IMR-90 (cell line): ENCODE measurements around the gene STOML2. TPM values are rescaled to one million over a fixed set of nuclear protein-coding genes. Genes with fewer than 3 reads are reported as not detected.

ENCODE experiments used
- ATAC-seq: fragments of 200-7000 bp; cut with Tn5 transposase; 2 replicates; pipeline ENCODE4 v1.9.1; 2020; ENCODE audit warnings: low read depth, mild to moderate bottlenecking, moderate library complexity
- BruUV-seq: library from RNA; stranded (reverse); fragments of 400-500 nt; replicated peaks from 2 replicates; lab custom pipeline; 2021; lab: Mats Ljungman, UMichigan
- CTCF ChIA-PET: fragments of 300-600 bp; formaldehyde crosslinking; extraction: SDS; loops from one replicate; lab custom pipeline; 2021; ENCODE audit warnings: antibody characterized with exemption; lab: Yijun Ruan, JAX
- POLR2A ChIA-PET: fragments of 300-600 bp; sonication (Branson Sonifier 250); formaldehyde crosslinking; loops from one replicate; lab custom pipeline; 2022; ENCODE audit warnings: antibody characterized with exemption; ENCODE audit not compliant: unreplicated experiment; lab: Charles Lee
- DNase-seq: peaks from one replicate; pipeline ENCODE4 v3.0.0; 2013
- H2AFZ ChIP-seq: replicated peaks from 2 replicates; pipeline ENCODE3; 2013; ENCODE audit warnings: low read length, mild to moderate bottlenecking; ENCODE audit not compliant: poor library complexity
- H2AK5ac ChIP-seq: 2 replicates; pipeline ENCODE4 v1.6.1; 2013; ENCODE audit warnings: low read depth, low read length, inconsistent platforms
- H2AK9ac ChIP-seq: replicated peaks from 2 replicates; pipeline ENCODE3; 2013; ENCODE audit warnings: mild to moderate bottlenecking, low read depth, low read length, moderate library complexity; ENCODE audit not compliant: poor library complexity
- H2BK120ac ChIP-seq: 2 replicates; pipeline ENCODE4 v1.6.1; 2013; ENCODE audit warnings: low read depth, low read length, inconsistent platforms
- H2BK15ac ChIP-seq: 3 replicates; pipeline ENCODE4 v1.6.1; 2013; ENCODE audit warnings: low read depth, low read length, inconsistent platforms
- H2BK20ac ChIP-seq: 2 replicates; pipeline ENCODE4 v1.6.1; 2013; ENCODE audit warnings: low read depth, mild to moderate bottlenecking, inconsistent platforms, low read length, moderate library complexity
- H2BK5ac ChIP-seq: 2 replicates; pipeline ENCODE4 v1.6.1; 2013; ENCODE audit warnings: mild to moderate bottlenecking, low read depth, low read length, inconsistent platforms; ENCODE audit not compliant: poor library complexity, severe bottlenecking
- H3K14ac ChIP-seq: replicated peaks from 2 replicates; pipeline ENCODE4 v1.6.1; 2013; ENCODE audit warnings: low read depth, low read length, inconsistent platforms
- H3K18ac ChIP-seq: 2 replicates; pipeline ENCODE4 v1.6.1; 2013; ENCODE audit warnings: low read depth, low read length, control low read depth
- H3K23ac ChIP-seq: 2 replicates; pipeline ENCODE4 v1.6.1; 2013; ENCODE audit warnings: low read depth, low read length, inconsistent platforms
- H3K27ac ChIP-seq: 2 replicates; pipeline ENCODE4 v1.5.1; 2013; ENCODE audit warnings: mild to moderate bottlenecking, control low read depth, low read length; ENCODE audit not compliant: insufficient read depth
- H3K27me3 ChIP-seq: 2 replicates; pipeline ENCODE4 v1.6.1; 2013; ENCODE audit warnings: low read length; ENCODE audit not compliant: control insufficient read depth, insufficient read depth
- H3K36me3 ChIP-seq: 2 replicates; pipeline ENCODE4 v1.6.1; 2013; ENCODE audit warnings: low read length, mixed read lengths; ENCODE audit not compliant: control insufficient read depth, insufficient read depth
- H3K4ac ChIP-seq: 2 replicates; pipeline ENCODE4 v1.6.1; 2013; ENCODE audit warnings: low read depth, low read length, inconsistent platforms
- H3K4me1 ChIP-seq: 2 replicates; pipeline ENCODE4 v1.6.1; 2013; ENCODE audit warnings: low read length, mixed read lengths; ENCODE audit not compliant: control insufficient read depth, insufficient read depth
- H3K4me2 ChIP-seq: 2 replicates; pipeline ENCODE4 v1.6.1; 2013; ENCODE audit warnings: low read depth, mild to moderate bottlenecking, control low read depth, low read length, moderate library complexity
- H3K4me3 ChIP-seq: 2 replicates; pipeline ENCODE4 v1.5.1; 2013; ENCODE audit warnings: low read depth, mild to moderate bottlenecking, control low read depth, low read length, moderate library complexity; ENCODE audit not compliant: insufficient read depth
- H3K56ac ChIP-seq: 2 replicates; pipeline ENCODE4 v1.6.1; 2013; ENCODE audit warnings: low read length, inconsistent platforms; ENCODE audit not compliant: insufficient read depth; ENCODE audit errors: extremely low read depth
- H3K79me1 ChIP-seq, 2 experiments: 2 replicates each; pipeline ENCODE4 v1.6.1; 2013; ENCODE audit warnings: low read length in 2 of 2, inconsistent platforms in 1 of 2, low read depth in 1 of 2
- H3K9ac ChIP-seq: 2 replicates; pipeline ENCODE4 v1.6.1; 2013; ENCODE audit warnings: low read depth, low read length, control low read depth
- H3K9me1 ChIP-seq: 2 replicates; pipeline ENCODE4 v1.6.1; 2013; ENCODE audit warnings: low read length, inconsistent platforms; ENCODE audit not compliant: insufficient read depth
- H3K9me3 ChIP-seq: 2 replicates; pipeline ENCODE4 v1.6.1; 2013; ENCODE audit warnings: low read length; ENCODE audit not compliant: control insufficient read depth, insufficient read depth
- H4K20me1 ChIP-seq: 2 replicates; pipeline ENCODE4 v1.6.1; 2013; ENCODE audit warnings: low read length, inconsistent platforms; ENCODE audit not compliant: insufficient read depth
- H4K5ac ChIP-seq: 2 replicates; pipeline ENCODE4 v1.6.1; 2013; ENCODE audit warnings: mild to moderate bottlenecking, low read depth, low read length, control low read depth
- H4K8ac ChIP-seq, 2 experiments: 2 replicates each; pipeline ENCODE4 v1.6.1; 2013; ENCODE audit warnings: low read depth in 2 of 2, low read length in 2 of 2, control low read depth in 1 of 2, inconsistent platforms in 1 of 2
- H4K91ac ChIP-seq: 2 replicates; pipeline ENCODE4 v1.6.1; 2013; ENCODE audit warnings: low read depth, low read length, inconsistent platforms; ENCODE audit not compliant: insufficient read depth
- POLR2A ChIP-seq: IDR thresholded peaks from 2 replicates; pipeline ENCODE4 v1.6.1; 2012; ENCODE audit warnings: mild to moderate bottlenecking, low read depth, low read length
- RAD21 ChIP-seq: IDR thresholded peaks from 2 replicates; pipeline ENCODE4 v1.6.1; 2012; ENCODE audit warnings: low read length, improper control_type of control experiment
- RCOR1 ChIP-seq: IDR thresholded peaks from 2 replicates; pipeline ENCODE4 v1.6.1; 2012; ENCODE audit warnings: mild to moderate bottlenecking, low read length, improper control_type of control experiment; ENCODE audit not compliant: insufficient replicate concordance
- WGBS, 2 experiments: methylation state at CpG; one replicate each; pipeline versions ENCODE4 v1.1.5 to v1.1.7; 2013; ENCODE audit warnings: missing lambda C conversion rate in 2 of 2; ENCODE audit not compliant: insufficient read length in 1 of 2; ENCODE audit errors: extremely low coverage in 2 of 2; 5-methylcytosine and 5-hydroxymethylcytosine counted together
- dilution Hi-C: fragments of 300-500 bp; cut with HindIII; formaldehyde crosslinking; loops from one replicate; pipeline ENCODE4 v1.14.3; 2018; ENCODE audit warnings: low sequenced_read_pairs; ENCODE audit not compliant: unreplicated experiment
- in situ Hi-C: fragments of 300-500 bp; cut with MboI; formaldehyde crosslinking; loops from 3 replicates; pipeline ENCODE4 v1.14.3; 2019; ENCODE audit warnings: low sequenced_read_pairs, inconsistent platforms, mixed read lengths
- intact Hi-C: fragments of 100-400 bp; cut with micrococcal nuclease; formaldehyde crosslinking; loops from 2 replicates; pipeline ENCODE4 v1.10.0; 2022
- polyA plus RNA-seq, 3 experiments: library from polyadenylated mRNA; depleted of rRNA; stranded (reverse); fragments of >200 nt; gene quantifications; 2 replicates each; pipeline ENCODE4 v1.2.3, GENCODE V29; 2012; ENCODE audit warnings: low replicate concordance in 1 of 3
- total RNA-seq: library from RNA; depleted of rRNA; stranded (reverse); fragments of >200 nt; gene quantifications from 2 replicates; pipeline ENCODE4 v1.2.3, GENCODE V29; 2012

STOML2 gene
- total and polyA plus RNA-seq, 2 of the 4 experiments (the other 2 are of a cell fraction), result 177 to 250 TPM

DNA sequence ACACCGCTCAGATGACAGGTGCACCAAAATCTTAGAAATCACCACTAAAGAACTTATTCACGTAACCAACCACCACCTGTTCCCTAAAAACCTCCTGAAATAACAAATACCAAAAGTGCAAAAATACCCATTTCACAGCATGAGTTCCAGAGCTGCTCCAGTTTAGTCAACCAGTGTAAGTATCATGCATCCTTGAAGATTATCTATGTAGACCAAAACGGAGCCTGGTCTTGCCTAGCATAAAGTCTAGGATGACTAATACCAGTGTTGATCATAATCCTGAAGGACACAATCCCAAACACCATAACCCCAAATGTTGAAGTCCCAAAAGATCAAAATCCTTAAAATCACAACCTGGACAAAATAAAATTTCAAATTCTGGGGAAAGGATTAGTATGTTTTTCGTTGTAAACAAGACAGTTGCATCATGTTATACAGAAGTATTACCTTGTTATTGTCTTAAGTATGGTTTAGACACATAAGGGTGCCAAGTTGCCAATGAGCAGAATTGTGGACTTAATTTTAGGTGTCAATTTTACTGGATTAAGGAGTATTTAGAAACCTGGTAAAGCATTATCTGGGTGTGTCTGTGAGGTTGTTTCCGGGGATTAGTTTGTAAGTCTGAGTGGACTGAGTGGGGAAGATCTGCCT lies 48.6 kb downstream of the STOML2 start:
- Histone ChIP-seq H3K18ac (no peak overlapping the region), H2BK120ac (no peak overlapping the region), H2AFZ (no peak overlapping the region), H2AK5ac (no peak overlapping the region), H4K8ac (no peak overlapping the region), H2AK9ac (no peak overlapping the region), H3K4ac (no peak overlapping the region), H4K5ac (no peak overlapping the region), H3K9me1 (peaks cover 1% of the 10 kb centered on the region; the same call in 1 of the 2 replicates), H4K91ac (no peak overlapping the region), H3K14ac (no peak overlapping the region), H3K4me1 (no peaks in the 10 kb centered on the region), H3K9me3 (no peaks in the 10 kb centered on the region), H2BK20ac (no peak overlapping the region), H2BK5ac (no peak overlapping the region), H2BK15ac (no peak overlapping the region), H4K20me1 (peaks cover 13% of the 10 kb centered on the region; the same call in 1 of the 2 replicates), H3K27ac (no peak overlapping the region), H3K27me3 (no peaks in the 10 kb centered on the region), H3K79me1 (peaks cover 23 to 42% of the 10 kb centered on the region in 2 experiments), H3K36me3 (peaks cover 50% of the 10 kb centered on the region), H3K4me2 (no peak overlapping the region), H3K9ac (no peak overlapping the region), H3K56ac (no peak overlapping the region), H3K23ac (no peak overlapping the region), H3K4me3 (no peak overlapping the region)
- no peak for TF ChIP-seq RAD21
- no peak for TF ChIP-seq RCOR1
- TF ChIP-seq POLR2A, result peak; percentile 30; the same call in 1 of the 2 replicates
- DNase-seq, result no peak
- ATAC-seq, result no peak
- no CpG with 5 or more reads among the region's 5 CpGs for WGBS, 2 experiments
- intact Hi-C loops (no loop called here), dilution Hi-C loops (no loop called here), in situ Hi-C loops (no loop called here)
- ChIA-PET CTCF (no interaction called here), POLR2A (no interaction called here)
- BruUV-seq, result no TSS peak
